Measurements from ENCODE around the gene FRAT2. TPM values are rescaled to one million over a fixed set of nuclear protein-coding genes. Genes with fewer than 3 reads are reported as not detected.

The FRAT2 gene
- total and polyA plus RNA-seq, 2 donors: 13.1 to 17.5 TPM

- Histone ChIP-seq H3K27ac (ENCODE audit: low read depth in 1 of 2, low read length in 1 of 2) (peak overlapping the region; percentile 10 to 46), H3K36me3 (ENCODE audit: control insufficient read depth in 2 of 2, insufficient read depth in 2 of 2, low read length in 1 of 2) (peaks cover 0 to 12% of the 10 kb centered on the region in 2 donors), H3K9me3 (ENCODE audit: control insufficient read depth in 2 of 2, insufficient read depth in 1 of 2, low read length in 1 of 2) (no peaks in the 10 kb centered on the region), H3K27me3 (ENCODE audit: control insufficient read depth in 2 of 2, insufficient read depth in 1 of 2, low read length in 1 of 2) (peaks cover 0 to 14% of the 10 kb centered on the region in 2 donors), H3K4me3 (ENCODE audit: low read length in 2 of 2) (peak overlapping the region; percentile 58 to 85), H3K4me1 (ENCODE audit: control insufficient read depth in 2 of 2, insufficient read depth in 2 of 2, low read length in 2 of 2) (peaks cover 20 to 35% of the 10 kb centered on the region in 2 donors)
- WGBS: 37% methylated on average over 18 of the region's 18 CpGs
- peak in 1 of 9 donors; percentile 31 for DNase-seq (ENCODE audit: low read depth in 6 of 9, low spot score in 9 of 9)
Measured at GRCh38 chr10:97332591-97333350, 1.8 kb downstream of the FRAT2 start.

GRCh38 chr10:97331153-97331703 lies 3.3 kb downstream of the FRAT2 start:
- 88% methylated on average over 6 of the region's 6 CpGs for WGBS
- Histone ChIP-seq H3K4me3 (ENCODE audit: low read length in 2 of 2) (no peak overlapping the region), H3K27ac (ENCODE audit: low read depth in 1 of 2, low read length in 1 of 2) (no peak overlapping the region), H3K4me1 (ENCODE audit: control insufficient read depth in 2 of 2, insufficient read depth in 2 of 2, low read length in 2 of 2) (peaks cover 20 to 30% of the 10 kb centered on the region in 2 donors), H3K36me3 (ENCODE audit: control insufficient read depth in 2 of 2, insufficient read depth in 2 of 2, low read length in 1 of 2) (peaks cover 0 to 12% of the 10 kb centered on the region in 2 donors), H3K9me3 (ENCODE audit: control insufficient read depth in 2 of 2, insufficient read depth in 1 of 2, low read length in 1 of 2) (no peaks in the 10 kb centered on the region), H3K27me3 (ENCODE audit: control insufficient read depth in 2 of 2, insufficient read depth in 1 of 2, low read length in 1 of 2) (peaks cover 0 to 6% of the 10 kb centered on the region in 2 donors)
- DNase-seq (ENCODE audit: low read depth in 6 of 9, low spot score in 9 of 9): no peak

GRCh38 chr10:97329766-97330165 lies 4.8 kb downstream of the FRAT2 start:
- Histone ChIP-seq H3K4me3 (ENCODE audit: low read length in 2 of 2) (no peak overlapping the region), H3K36me3 (ENCODE audit: control insufficient read depth in 2 of 2, insufficient read depth in 2 of 2, low read length in 1 of 2) (peaks cover 0 to 12% of the 10 kb centered on the region in 2 donors), H3K9me3 (ENCODE audit: control insufficient read depth in 2 of 2, insufficient read depth in 1 of 2, low read length in 1 of 2) (no peaks in the 10 kb centered on the region), H3K27ac (ENCODE audit: low read depth in 1 of 2, low read length in 1 of 2) (no peak overlapping the region), H3K27me3 (ENCODE audit: control insufficient read depth in 2 of 2, insufficient read depth in 1 of 2, low read length in 1 of 2) (no peaks in the 10 kb centered on the region), H3K4me1 (ENCODE audit: control insufficient read depth in 2 of 2, insufficient read depth in 2 of 2, low read length in 2 of 2) (peaks cover 20 to 25% of the 10 kb centered on the region in 2 donors)
- DNase-seq (ENCODE audit: low read depth in 6 of 9, low spot score in 9 of 9): no peak
- whole genome bisulfite sequencing: 98% methylated on average over 5 of the region's 5 CpGs

GRCh38 chr10:97328646-97329453 lies 5.7 kb downstream of the FRAT2 start:
- Histone ChIP-seq H3K36me3 (ENCODE audit: control insufficient read depth in 2 of 2, insufficient read depth in 2 of 2, low read length in 1 of 2) (peaks cover 0 to 12% of the 10 kb centered on the region in 2 donors), H3K4me3 (ENCODE audit: low read length in 2 of 2) (no peak overlapping the region), H3K27ac (ENCODE audit: low read depth in 1 of 2, low read length in 1 of 2) (no peak overlapping the region), H3K4me1 (ENCODE audit: control insufficient read depth in 2 of 2, insufficient read depth in 2 of 2, low read length in 2 of 2) (peaks cover 20 to 25% of the 10 kb centered on the region in 2 donors), H3K9me3 (ENCODE audit: control insufficient read depth in 2 of 2, insufficient read depth in 1 of 2, low read length in 1 of 2) (no peaks in the 10 kb centered on the region), H3K27me3 (ENCODE audit: control insufficient read depth in 2 of 2, insufficient read depth in 1 of 2, low read length in 1 of 2) (no peaks in the 10 kb centered on the region)
- WGBS: 94% methylated on average over 3 of the region's 3 CpGs
- no peak for DNase-seq (ENCODE audit: low read depth in 6 of 9, low spot score in 9 of 9)

- Histone ChIP-seq H3K27me3 (ENCODE audit: control insufficient read depth in 2 of 2, insufficient read depth in 1 of 2, low read length in 1 of 2) (peaks cover 0 to under 1% of the 10 kb centered on the region in 2 donors), H3K4me3 (ENCODE audit: low read length in 2 of 2) (no peak overlapping the region), H3K36me3 (ENCODE audit: control insufficient read depth in 2 of 2, insufficient read depth in 2 of 2, low read length in 1 of 2) (peaks cover 0 to 12% of the 10 kb centered on the region in 2 donors), H3K27ac (ENCODE audit: low read depth in 1 of 2, low read length in 1 of 2) (no peak overlapping the region), H3K4me1 (ENCODE audit: control insufficient read depth in 2 of 2, insufficient read depth in 2 of 2, low read length in 2 of 2) (peaks cover 13 to 14% of the 10 kb centered on the region in 2 donors), H3K9me3 (ENCODE audit: control insufficient read depth in 2 of 2, insufficient read depth in 1 of 2, low read length in 1 of 2) (no peaks in the 10 kb centered on the region)
- no peak for DNase-seq (ENCODE audit: low read depth in 6 of 9, low spot score in 9 of 9)
- 96% methylated on average over 7 of the region's 7 CpGs for whole genome bisulfite sequencing
Measured at GRCh38 chr10:97327348-97328294, 6.9 kb downstream of the FRAT2 start.

- Histone ChIP-seq H3K36me3 (ENCODE audit: control insufficient read depth in 2 of 2, insufficient read depth in 2 of 2, low read length in 1 of 2) (peaks cover 0 to 8% of the 10 kb centered on the region in 2 donors), H3K4me1 (ENCODE audit: control insufficient read depth in 2 of 2, insufficient read depth in 2 of 2, low read length in 2 of 2) (peaks cover 8 to 9% of the 10 kb centered on the region in 2 donors), H3K27ac (ENCODE audit: low read depth in 1 of 2, low read length in 1 of 2) (no peak overlapping the region), H3K27me3 (ENCODE audit: control insufficient read depth in 2 of 2, insufficient read depth in 1 of 2, low read length in 1 of 2) (peaks cover 0 to 19% of the 10 kb centered on the region in 2 donors), H3K9me3 (ENCODE audit: control insufficient read depth in 2 of 2, insufficient read depth in 1 of 2, low read length in 1 of 2) (peaks cover 0 to 2% of the 10 kb centered on the region in 2 donors), H3K4me3 (ENCODE audit: low read length in 2 of 2) (no peak overlapping the region)
- no peak for DNase-seq (ENCODE audit: low read depth in 6 of 9, low spot score in 9 of 9)
- 91% methylated on average over 9 of the region's 9 CpGs for WGBS
Measured at GRCh38 chr10:97325754-97326153, 8.8 kb downstream of the FRAT2 start.

GRCh38 chr10:97323501-97323900 lies 11.0 kb downstream of the FRAT2 start:
- WGBS: 97% methylated on average over 4 of the region's 4 CpGs
- no peak for DNase-seq (ENCODE audit: low read depth in 6 of 9, low spot score in 9 of 9)

GRCh38 chr10:97321804-97322190 lies 12.7 kb downstream of the FRAT2 start:
- Histone ChIP-seq H3K36me3 (ENCODE audit: control insufficient read depth in 2 of 2, insufficient read depth in 2 of 2, low read length in 1 of 2) (no peaks in the 10 kb centered on the region), H3K27ac (ENCODE audit: low read depth in 1 of 2, low read length in 1 of 2) (no peak overlapping the region), H3K9me3 (ENCODE audit: control insufficient read depth in 2 of 2, insufficient read depth in 1 of 2, low read length in 1 of 2) (peaks cover 0 to 2% of the 10 kb centered on the region in 2 donors), H3K4me1 (ENCODE audit: control insufficient read depth in 2 of 2, insufficient read depth in 2 of 2, low read length in 2 of 2) (peaks cover 10 to 22% of the 10 kb centered on the region in 2 donors), H3K4me3 (ENCODE audit: low read length in 2 of 2) (peak overlapping the region; percentile 54 to 81), H3K27me3 (ENCODE audit: control insufficient read depth in 2 of 2, insufficient read depth in 1 of 2, low read length in 1 of 2) (peaks cover 0 to 30% of the 10 kb centered on the region in 2 donors)
- 91% methylated on average over 3 of the region's 3 CpGs for WGBS
- no peak for DNase-seq (ENCODE audit: low read depth in 6 of 9, low spot score in 9 of 9)

More at GRCh38 chr10:97323501-97323900, 11.0 kb downstream of the FRAT2 start:
- Histone ChIP-seq H3K4me1 (ENCODE audit: control insufficient read depth in 2 of 2, insufficient read depth in 2 of 2, low read length in 2 of 2) (peaks cover 10 to 19% of the 10 kb centered on the region in 2 donors), H3K27ac (ENCODE audit: low read depth in 1 of 2, low read length in 1 of 2) (no peak overlapping the region), H3K36me3 (ENCODE audit: control insufficient read depth in 2 of 2, insufficient read depth in 2 of 2, low read length in 1 of 2) (no peaks in the 10 kb centered on the region), H3K9me3 (ENCODE audit: control insufficient read depth in 2 of 2, insufficient read depth in 1 of 2, low read length in 1 of 2) (peaks cover 0 to 2% of the 10 kb centered on the region in 2 donors), H3K4me3 (ENCODE audit: low read length in 2 of 2) (no peak overlapping the region), H3K27me3 (ENCODE audit: control insufficient read depth in 2 of 2, insufficient read depth in 1 of 2, low read length in 1 of 2) (peaks cover 0 to 30% of the 10 kb centered on the region in 2 donors)
